PC-3 (cell line): Measurements from ENCODE around the gene ITGA7. TPM values are rescaled to one million over a fixed set of nuclear protein-coding genes. Genes with fewer than 3 reads are reported as not detected.

Experiments
- ATAC-seq: fragments of 200-7000 bp; cut with Tn5 transposase; 2 replicates; pipeline ENCODE4 v1.9.1; 2020; ENCODE audit warnings: mild to moderate bottlenecking, moderate library complexity
- BruUV-seq: library from RNA; stranded (reverse); fragments of 400-500 nt; replicated peaks from 2 replicates; lab custom pipeline; 2021; lab: Mats Ljungman, UMichigan
- CTCF ChIA-PET: fragments of 300-600 bp; sonication (Branson Sonifier 250); formaldehyde crosslinking; loops from one replicate; lab custom pipeline; 2022; ENCODE audit warnings: antibody characterized with exemption; lab: Charles Lee
- POLR2A ChIA-PET: fragments of 300-600 bp; sonication (Branson Sonifier 250); formaldehyde crosslinking; loops from one replicate; lab custom pipeline; 2022; ENCODE audit warnings: antibody characterized with exemption; ENCODE audit not compliant: unreplicated experiment; lab: Charles Lee
- DNase-seq: peaks from one replicate; pipeline ENCODE4 v3.0.0-alpha.2; 2015
- H2AFZ ChIP-seq: fragments of 300-600 bp; sonication (generic); 2 replicates; pipeline ENCODE4 v1.6.0; 2016; ENCODE audit warnings: antibody characterized with exemption, low read length
- H3F3A ChIP-seq: fragments of 300-600 bp; sonication (generic); one replicate; pipeline ENCODE4 v1.6.0; 2017; ENCODE audit warnings: antibody characterized with exemption, low read length, control low read depth, mild to moderate bottlenecking; ENCODE audit not compliant: unreplicated experiment
- H3K27ac ChIP-seq: fragments of 300-600 bp; sonication (generic); 2 replicates; pipeline ENCODE4 v1.5.1; 2016; ENCODE audit warnings: mild to moderate bottlenecking, low read length
- H3K27me3 ChIP-seq: fragments of 300-600 bp; sonication (generic); 2 replicates; pipeline ENCODE4 v1.6.1; 2016; ENCODE audit warnings: low read length, mixed read lengths
- H3K36me3 ChIP-seq: fragments of 300-600 bp; sonication (generic); 2 replicates; pipeline ENCODE4 v1.6.1; 2016; ENCODE audit warnings: low read depth, mixed run types, low read length, mixed read lengths
- H3K4me1 ChIP-seq: fragments of 300-600 bp; sonication (generic); 2 replicates; pipeline ENCODE4 v1.5.1; 2016; ENCODE audit warnings: low read length; ENCODE audit not compliant: insufficient read depth
- H3K4me2 ChIP-seq: fragments of 300-600 bp; sonication (generic); 2 replicates; pipeline ENCODE4 v1.6.0; 2016; ENCODE audit warnings: low read length
- H3K4me3 ChIP-seq: fragments of 300-600 bp; sonication (generic); 2 replicates; pipeline ENCODE4 v1.5.1; 2016; ENCODE audit warnings: mild to moderate bottlenecking, low read length, mixed read lengths
- H3K79me2 ChIP-seq: fragments of 300-600 bp; sonication (generic); 2 replicates; pipeline ENCODE4 v1.6.1; 2017; ENCODE audit warnings: low read length, mixed read lengths
- H3K9ac ChIP-seq: fragments of 300-600 bp; sonication (generic); 2 replicates; pipeline ENCODE4 v1.6.0; 2016; ENCODE audit warnings: mild to moderate bottlenecking, low read length
- H3K9me2 ChIP-seq: fragments of 300-600 bp; sonication (generic); replicated peaks from 2 replicates; pipeline ENCODE4 v1.6.1; 2016; ENCODE audit warnings: mixed run types, low read length, mixed read lengths
- H3K9me3 ChIP-seq: fragments of 300-600 bp; sonication (generic); 2 replicates; pipeline ENCODE4 v1.6.1; 2016; ENCODE audit warnings: low read length, mixed read lengths
- H4K20me1 ChIP-seq: fragments of 300-600 bp; sonication (generic); 2 replicates; pipeline ENCODE4 v1.6.1; 2016; ENCODE audit warnings: low read length, mixed read lengths
- CTCF ChIP-seq: fragments of 300-600 bp; sonication (generic); conservative IDR thresholded peaks from 2 replicates; pipeline ENCODE4 v1.5.1; 2017; ENCODE audit warnings: antibody characterized with exemption, low read depth, mild to moderate bottlenecking, low read length
- EZH2 ChIP-seq: fragments of 300-600 bp; sonication (generic); IDR thresholded peaks from one replicate; pipeline ENCODE4 v1.6.1; 2017; ENCODE audit warnings: antibody characterized with exemption, mild to moderate bottlenecking, low read length; ENCODE audit not compliant: unreplicated experiment
- EZH2phosphoT487 ChIP-seq: fragments of 300-600 bp; sonication (generic); IDR thresholded peaks from 2 replicates; pipeline ENCODE4 v1.6.1; 2018; ENCODE audit warnings: mild to moderate bottlenecking, antibody characterized with exemption, low read length, borderline replicate concordance
- intact Hi-C: fragments of 100-400 bp; cut with micrococcal nuclease; formaldehyde crosslinking; loops from 2 replicates; pipeline ENCODE4 v1.9.0; 2023
- total RNA-seq: library from RNA; depleted of rRNA; stranded (reverse); fragments of >200 nt; gene quantifications from 2 replicates; pipeline ENCODE4 v1.2.3, GENCODE V29; 2014

The ITGA7 gene
- total RNA-seq, 1 experiment from 2014 or later = 4.4 TPM

GRCh38 chr12:55711786-55712553, 4.3 kb upstream of the ITGA7 start:
- Histone ChIP-seq H3K9me3 (no peaks in the 10 kb centered on the region), H3K27ac (no peak overlapping the region), H2AFZ (no peak overlapping the region), H3K79me2 (no peaks in the 10 kb centered on the region), H3K9ac (no peak overlapping the region), H3F3A (no peaks in the 10 kb centered on the region), H3K4me2 (no peak overlapping the region), H4K20me1 (no peaks in the 10 kb centered on the region), H3K4me1 (peaks cover 35% of the 10 kb centered on the region), H3K9me2 (no peaks in the 10 kb centered on the region), H3K36me3 (no peaks in the 10 kb centered on the region), H3K4me3 (no peak overlapping the region), H3K27me3 (no peaks in the 10 kb centered on the region)
- ChIA-PET CTCF (no interaction called here), POLR2A (interaction anchor here (0.5 kb wide), 1 partner anchor 35 kb away, joined by 8 read pairs; no protein-coding TSS in a partner anchor)
- ATAC-seq = no peak
- intact Hi-C loops = no loop called here
- TF ChIP-seq EZH2phosphoT487 (no peak), EZH2 (no peak), CTCF (no peak)
- BruUV-seq = no TSS peak
- no peak for DNase-seq

GRCh38 chr12:55708695-55709233, 1.1 kb upstream of the ITGA7 start:
- H4K20me1 ChIP-seq = no peaks in the 10 kb centered on the region
- ChIA-PET POLR2A (no interaction called here), CTCF (no interaction called here)
- ATAC-seq = no peak
- no peaks in the 10 kb centered on the region for H3K27me3 ChIP-seq
- no peak overlapping the region for H3K27ac ChIP-seq
- H3K9me2 ChIP-seq = no peaks in the 10 kb centered on the region
- intact Hi-C loops = loop anchor here (1.0 kb wide), 1 partner anchor 27 kb away; a partner anchor contains a TSS
- H3K9me3 ChIP-seq = no peaks in the 10 kb centered on the region
- H3K36me3 ChIP-seq = no peaks in the 10 kb centered on the region
- BruUV-seq = no TSS peak
- no peak for DNase-seq
- H3K79me2 ChIP-seq = no peaks in the 10 kb centered on the region
- TF ChIP-seq EZH2phosphoT487 (no peak), CTCF (no peak), EZH2 (no peak)
- peak overlapping the region; percentile 91 for H3K4me2 ChIP-seq
- H3K4me1 ChIP-seq = peaks cover 23% of the 10 kb centered on the region
- H3F3A ChIP-seq = no peaks in the 10 kb centered on the region
- H3K4me3 ChIP-seq = no peak overlapping the region
- H3K9ac ChIP-seq = no peak overlapping the region
- peak overlapping the region; percentile 90 for H2AFZ ChIP-seq
